Measurements from ENCODE around the gene PRKCB.
A peak's percentile ranks its signal among the peaks of the same experiment; 100 is the strongest.

Gene PRKCB

DNA sequence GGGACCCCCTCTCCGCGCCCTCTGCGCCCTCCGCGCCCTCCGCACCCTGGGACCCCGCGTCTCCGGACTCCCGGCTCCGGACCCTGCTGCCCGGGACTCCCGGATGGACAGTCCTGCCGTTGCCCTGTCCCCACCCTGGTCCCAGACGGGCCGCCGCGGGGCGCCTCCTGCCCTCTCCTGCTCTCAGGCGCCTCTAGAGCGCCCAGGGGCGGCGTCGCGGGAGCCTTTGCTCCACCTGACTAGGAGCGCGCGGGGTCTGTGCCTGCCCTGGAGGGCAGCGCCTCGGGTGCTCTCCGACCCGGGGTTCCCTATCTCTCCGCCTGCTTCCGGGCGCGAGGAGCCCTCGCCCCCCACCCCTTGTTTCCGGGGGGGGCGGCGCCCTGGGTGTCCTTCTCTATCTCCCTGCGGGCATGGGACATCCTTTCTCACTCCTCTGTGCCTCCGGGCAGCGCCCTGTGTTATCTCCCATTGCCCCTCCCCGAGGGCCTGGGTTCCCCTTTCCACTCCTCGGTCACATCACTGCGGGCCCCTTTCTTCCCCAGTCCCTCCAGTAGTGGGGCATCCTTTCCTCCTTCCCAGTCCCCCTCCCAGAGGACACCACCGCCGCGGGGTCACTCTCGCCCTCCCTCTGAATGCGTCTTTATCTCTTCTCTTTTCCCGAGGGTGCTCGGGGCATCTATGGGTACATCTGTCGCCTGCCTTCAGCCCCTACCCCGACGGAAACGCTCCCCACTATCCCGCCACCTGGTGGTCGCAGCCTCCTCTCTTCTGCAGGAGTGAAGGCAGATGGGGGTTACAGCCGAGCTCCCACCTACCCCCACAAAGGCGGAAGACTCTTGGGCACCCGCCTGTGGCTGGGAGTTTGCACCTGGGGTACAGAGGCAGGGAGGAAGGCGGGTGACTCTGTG is 875 bp downstream of the PRKCB start:
- peak; percentile 24 for DNase-seq (ENCODE audit: low spot score)

DNA sequence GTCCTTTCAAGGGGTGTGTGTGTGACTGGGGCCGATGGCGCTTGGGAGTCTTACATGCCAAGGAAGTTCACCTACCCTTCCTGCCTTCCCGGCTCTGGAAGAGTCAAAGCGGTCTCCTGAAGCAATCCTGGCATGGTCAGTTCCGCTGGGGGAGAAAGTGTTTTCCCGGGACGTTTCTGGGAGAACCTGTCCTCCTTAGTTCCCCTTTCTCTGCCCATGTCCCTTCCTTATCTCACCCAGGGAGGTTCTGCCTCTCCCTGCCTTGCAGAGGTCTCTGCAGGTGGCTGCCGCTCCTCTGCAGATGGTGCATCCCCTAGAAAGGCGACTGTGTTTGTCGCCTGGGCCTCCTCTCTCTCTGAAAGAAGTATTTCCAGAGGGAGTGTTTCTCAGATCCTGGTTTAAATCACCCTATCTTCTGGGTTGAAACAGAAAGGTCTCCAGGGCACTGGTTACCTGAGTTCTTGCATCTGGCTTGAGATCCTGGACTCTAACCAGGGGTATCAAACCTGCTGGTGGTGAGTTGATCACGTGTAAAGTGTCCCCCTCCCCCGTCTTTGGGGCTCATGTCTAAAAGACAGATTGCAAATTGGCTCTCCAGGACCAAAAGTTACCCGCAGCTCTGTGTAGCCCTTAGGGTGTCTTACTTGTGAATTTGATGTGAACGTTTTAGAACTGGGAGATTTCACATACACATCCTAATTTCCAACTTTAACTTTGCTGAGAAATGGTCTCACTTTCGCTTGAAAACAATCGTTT is 1.9 kb downstream of the PRKCB start:
- no peak for DNase-seq (ENCODE audit: low spot score)

DNA sequence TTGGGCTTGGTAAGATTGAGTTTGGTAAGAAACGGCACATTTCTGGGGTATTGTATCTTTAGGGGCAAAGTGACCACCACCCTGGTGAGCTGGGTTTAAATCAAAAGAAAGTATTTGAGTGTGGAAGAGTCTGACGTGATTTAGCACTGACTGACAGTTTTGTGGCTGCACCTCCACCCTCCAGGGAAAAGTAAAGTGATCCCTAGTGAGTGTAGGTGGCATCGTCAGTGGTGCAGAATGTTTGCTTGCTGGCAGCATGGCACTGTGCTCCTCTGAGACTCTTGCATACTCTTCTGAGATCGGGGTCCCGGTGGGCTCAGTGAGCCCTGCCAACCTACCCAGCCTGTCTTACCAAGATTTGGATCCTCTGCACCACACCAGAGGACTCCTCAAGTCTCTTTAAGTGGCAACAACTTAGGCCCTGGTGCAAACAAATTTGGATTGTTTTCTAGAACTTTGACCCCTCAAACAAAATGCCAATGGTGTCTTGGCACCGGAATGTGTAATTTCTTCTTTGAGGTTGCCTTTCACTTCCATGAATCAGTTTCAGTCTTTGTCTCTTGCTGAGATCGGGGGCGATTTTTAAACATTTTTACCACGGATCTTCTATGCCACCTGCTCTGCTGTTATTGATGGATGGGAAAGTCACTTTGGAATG is 2.8 kb downstream of the PRKCB start:
- no peak for DNase-seq (ENCODE audit: low spot score)

DNA sequence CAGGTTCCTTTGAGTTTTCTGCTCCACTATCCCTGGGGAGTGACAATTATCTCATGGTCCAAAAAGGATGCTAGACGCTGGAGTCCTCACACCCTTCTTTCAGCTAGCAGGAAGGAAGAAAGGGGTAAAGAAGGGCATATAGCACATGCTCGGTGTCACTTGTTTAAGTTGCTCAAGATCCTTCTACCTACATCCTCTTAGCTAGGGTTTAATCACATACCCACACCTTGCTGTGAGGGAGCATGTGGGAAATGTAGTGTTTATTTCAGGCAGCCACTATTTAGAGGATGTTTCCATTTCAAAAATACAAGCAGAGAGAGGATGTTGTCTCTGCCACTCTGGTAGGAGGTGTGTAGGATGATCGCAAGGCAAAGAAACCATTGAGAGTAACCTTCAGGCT is 4.5 kb downstream of the PRKCB start:
- no peak for DNase-seq (ENCODE audit: low spot score)

DNA sequence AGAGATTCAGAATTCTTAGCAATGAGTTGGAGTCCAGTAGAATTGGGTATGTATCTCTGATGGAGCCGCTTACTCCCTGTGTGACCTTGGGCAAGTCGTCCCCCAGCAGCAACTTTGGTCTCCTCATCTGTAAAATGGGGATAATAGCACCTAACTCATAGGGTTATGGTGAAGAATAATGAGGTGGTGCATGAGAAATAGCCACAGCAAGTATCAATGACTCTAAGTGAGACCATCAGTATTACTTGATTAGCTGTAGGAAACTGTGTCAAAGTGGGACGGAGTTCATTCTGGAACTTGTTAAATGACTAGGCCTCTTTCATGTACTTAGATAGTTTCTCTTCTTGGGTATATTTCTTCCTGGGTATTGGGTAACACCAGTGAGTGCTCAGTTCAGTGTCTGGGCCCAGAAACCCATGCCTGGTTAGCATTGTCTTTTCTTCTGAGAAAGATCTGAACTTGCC is 6.4 kb downstream of the PRKCB start:
- no peak for DNase-seq (ENCODE audit: low spot score)

DNA sequence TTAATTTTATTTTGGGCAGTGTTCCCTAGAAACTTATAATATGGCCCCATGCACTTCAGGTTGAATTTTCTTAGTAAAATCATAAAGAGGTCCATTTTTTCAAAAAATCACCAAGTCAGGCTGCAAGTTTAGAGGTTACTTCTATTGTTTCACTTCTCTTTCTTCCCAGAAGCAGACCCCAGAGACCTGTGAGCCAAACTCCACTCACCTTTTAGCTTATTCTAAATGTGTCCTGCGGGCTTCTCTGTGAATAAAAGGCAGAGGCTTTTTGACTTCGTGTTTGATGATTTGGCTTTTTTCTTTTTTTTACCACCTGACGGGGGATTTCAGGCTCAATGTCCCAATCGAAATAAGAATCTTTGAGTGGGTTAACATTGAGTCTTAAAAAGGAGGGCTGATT is 7.4 kb downstream of the PRKCB start:
- DNase-seq (ENCODE audit: low spot score), result no peak

DNA sequence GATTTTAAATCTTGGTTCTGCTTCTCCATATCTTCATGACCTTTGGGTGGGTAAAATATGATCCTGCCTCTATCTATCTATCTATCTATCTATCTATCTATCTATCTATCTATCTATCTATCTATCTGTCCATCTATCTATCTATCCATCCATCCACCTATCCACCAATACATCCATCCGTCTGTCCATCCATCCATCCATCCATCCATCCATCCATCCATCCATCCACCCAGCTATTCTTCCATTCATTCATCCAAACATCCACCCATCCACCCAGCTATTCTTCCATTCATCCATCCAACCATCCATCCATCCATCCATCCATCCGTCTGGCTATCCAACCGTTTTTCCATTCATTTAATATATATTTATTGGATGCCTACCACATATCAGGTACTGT is 11.5 kb downstream of the PRKCB start:
- DNase-seq (ENCODE audit: low spot score), result no peak

DNA sequence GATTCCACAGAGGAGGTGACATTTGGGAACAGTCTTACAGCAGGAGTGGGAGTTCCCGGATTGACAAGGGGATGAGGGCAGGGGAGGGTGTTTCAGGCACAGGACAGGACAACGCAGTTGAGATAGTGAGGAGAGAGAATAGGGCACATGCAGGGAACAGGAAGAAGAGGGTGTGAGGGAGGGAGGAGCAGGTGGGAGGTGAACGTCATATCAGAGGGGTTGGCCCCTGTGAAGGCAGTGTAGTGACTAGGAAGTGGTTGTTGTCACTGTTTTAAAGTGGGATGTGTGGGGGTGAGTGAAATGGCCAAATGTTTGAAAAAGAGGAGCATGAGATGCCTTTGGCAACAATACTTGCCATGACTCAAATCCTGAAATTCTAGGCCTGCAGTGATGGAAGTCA is 12.2 kb downstream of the PRKCB start:
- peak; percentile 26 for DNase-seq (ENCODE audit: low spot score)

DNA sequence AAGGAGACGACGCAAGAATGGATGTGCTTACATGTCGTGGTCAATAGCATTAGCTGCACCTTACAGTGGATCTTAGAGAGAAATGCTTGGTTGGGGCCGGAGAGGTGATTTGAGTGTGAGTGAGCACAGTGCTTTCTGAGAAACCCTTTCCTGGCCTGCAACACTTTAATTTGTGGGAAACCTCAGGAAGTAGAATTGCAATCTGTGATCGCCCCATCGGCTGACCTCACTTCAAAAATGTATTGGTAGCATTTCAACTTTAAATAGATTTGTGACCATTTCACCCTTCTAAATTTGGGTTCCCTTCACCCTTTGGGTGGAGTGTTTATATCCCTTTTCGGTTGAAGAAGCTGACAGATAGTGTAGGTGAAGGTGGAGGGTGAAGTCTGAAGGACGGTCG is 13.2 kb downstream of the PRKCB start:
- DNase-seq (ENCODE audit: low spot score), result no peak

DNA sequence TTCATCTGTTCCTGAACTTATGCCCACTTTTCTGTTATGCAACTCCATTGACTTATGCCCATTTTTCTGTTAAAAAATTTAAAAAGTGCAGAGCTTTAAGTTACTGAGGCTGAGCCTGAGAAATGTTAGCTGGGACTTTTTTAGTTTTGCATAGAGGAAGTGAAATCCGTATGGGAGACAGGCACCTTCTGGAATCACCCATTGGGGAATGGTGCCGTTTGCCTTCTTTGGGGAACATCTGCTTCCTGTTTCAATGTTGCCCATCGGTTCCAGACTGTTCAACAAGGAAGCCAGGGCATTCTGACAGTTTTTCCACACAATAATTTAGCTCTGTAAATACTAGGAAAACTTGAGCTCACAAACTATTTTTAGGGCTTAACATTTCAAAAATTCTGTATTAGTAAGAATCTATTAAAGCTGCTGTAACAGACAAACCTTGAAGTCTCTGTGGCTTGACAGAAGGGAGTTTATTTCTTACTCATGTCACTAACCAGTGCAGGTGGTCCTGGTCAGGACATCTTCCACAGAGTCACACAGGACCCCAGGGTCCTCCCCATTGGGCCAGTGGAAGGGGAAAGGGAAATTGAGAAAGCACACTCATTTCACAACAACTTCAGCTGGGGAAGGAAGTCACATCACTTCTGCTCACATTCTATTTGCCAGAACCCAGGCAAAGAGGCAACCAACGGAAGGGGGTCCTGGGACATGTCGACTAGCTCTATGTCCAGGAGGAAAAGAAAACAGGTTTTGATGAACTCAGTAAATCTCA is 17.2 kb downstream of the PRKCB start:
- DNase-seq (ENCODE audit: low spot score), result no peak

DNA sequence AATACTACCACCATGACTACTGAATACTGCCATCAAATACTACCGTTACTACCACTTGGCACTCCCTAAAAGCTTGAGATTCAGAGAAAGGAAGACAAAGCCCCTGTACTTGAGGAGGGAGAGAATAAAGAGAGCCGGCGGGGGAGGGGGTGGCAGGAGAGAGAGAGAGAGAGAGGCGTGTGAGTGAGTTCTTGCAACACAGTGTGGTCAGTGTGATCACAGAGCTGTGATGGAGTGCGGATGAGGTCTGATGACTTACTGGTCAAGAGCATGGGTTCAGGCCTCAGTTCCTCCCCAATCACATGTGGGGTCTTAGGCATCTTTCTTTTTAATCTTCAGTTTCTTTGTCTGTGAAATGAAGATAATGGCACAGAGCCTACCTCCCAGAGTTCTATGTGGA is 19.2 kb downstream of the PRKCB start:
- no peak for DNase-seq (ENCODE audit: low spot score)

DNA sequence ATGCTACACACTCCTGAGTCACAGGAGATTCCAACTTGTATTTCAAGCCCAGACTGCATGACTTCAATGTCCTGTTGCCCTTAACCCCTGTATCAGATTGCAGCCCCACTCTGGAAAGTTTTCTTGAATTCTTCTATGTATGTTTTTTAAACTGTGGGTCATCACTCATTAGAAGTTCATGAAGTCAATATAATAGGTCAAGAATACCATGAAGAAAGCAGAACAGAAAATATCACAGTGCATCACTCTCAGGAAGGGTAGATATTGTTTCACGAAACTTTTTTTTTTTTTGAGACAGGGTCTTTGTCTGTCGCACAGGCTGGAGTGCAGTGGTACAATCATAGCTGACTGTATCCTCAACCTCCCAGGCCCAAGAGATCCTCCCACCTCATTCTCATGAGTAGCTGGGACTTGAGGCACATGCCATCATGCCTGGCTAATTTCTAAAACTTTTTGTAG is 20.5 kb downstream of the PRKCB start:
- no peak for DNase-seq (ENCODE audit: low spot score)

DNA sequence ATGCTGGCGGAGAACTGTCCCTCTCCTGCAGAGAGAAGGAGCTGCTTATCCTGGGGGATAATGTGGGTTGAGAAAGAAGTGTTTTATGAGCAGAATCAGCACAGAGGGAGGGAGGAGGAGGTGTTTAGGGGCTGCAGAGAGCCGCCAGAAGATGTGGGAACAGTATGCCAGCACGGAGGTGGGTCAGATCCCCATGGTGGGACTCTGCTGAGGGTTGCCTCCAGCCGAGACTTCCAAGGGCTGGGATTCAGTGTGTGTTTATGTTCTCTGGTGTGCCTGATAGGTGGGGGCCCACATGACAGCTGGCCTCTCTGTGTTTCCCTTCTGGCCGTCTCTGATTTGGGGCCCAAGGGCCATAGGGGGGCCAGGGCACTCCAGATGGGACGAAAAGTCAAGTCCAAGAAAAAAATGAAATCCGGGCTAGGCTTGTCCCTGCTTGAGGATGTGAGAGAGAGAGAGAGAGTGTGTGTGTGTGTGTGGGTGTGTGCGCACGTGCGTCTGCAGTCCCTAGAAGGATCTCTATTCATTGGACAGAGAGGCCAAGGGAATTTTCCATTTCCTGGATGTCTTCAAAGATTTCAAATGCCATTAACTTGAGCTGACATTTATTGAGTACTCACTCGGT is 21.6 kb downstream of the PRKCB start:
- no peak for DNase-seq (ENCODE audit: low spot score)

DNA sequence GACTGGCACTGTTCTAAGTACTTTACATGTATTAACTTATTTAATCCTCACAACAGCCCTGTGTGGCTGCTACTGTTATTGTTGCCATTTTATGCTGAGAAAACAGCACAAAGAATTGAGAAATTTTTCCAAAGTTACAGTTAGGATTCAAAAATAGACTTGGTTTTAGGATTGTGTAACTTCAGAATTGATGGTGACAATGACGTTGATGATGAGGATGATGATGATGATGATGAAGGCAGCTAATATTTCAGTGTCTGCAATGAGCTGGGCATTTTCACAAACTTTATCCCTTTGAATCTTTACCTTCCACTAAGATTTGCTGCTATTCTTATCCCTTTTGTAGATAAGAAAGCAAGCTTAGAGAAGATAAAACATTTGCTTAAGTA is 22.1 kb downstream of the PRKCB start:
- no peak for DNase-seq (ENCODE audit: low spot score)

DNA sequence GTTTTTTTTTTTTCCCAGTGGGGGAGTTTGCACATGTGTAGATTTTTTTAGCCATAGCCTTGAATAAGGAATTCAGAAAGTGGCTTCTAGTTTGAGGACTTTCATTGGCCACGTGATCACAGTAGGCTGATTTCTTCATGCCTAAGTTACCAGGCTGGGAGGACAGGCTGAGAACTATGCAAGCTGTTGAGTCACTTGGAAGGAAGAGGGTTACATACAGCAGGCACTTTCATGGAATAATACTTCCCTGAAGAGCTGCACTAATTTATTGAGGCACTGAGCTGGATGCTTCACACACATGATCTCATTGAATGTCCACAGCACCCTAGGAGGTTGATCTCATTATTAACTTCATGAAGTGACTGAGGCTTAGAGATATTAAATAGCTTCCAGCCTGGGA is 22.8 kb downstream of the PRKCB start:
- peak; percentile 48 for DNase-seq (ENCODE audit: low spot score)

DNA sequence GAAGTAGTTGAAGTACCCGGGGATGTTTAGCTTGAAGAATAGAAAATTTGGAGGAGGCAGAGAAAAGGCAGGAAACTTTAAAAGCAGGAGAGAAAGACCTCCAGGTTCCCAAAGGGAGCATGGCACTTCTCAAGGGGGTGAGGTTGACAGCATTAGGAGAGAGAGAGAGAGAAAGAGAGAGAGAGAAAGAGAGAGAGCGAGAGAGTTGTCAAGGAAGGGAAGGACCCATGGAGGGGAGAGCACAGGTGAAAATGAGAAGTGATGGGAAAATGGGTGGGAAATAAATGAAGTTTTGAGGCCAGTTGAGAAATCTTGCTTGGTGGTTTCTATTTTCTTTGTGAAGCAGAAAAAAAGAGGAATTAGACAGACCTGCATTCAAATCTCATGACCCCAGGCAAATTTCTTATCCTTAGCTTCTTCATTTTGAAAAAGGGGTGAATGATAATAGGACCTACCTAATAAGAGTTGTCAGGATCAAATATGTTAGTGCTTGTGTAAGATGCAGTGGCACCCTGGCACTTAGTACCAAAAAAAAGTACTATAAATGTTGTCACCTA is 24.0 kb downstream of the PRKCB start:
- no peak for DNase-seq (ENCODE audit: low spot score)

DNA sequence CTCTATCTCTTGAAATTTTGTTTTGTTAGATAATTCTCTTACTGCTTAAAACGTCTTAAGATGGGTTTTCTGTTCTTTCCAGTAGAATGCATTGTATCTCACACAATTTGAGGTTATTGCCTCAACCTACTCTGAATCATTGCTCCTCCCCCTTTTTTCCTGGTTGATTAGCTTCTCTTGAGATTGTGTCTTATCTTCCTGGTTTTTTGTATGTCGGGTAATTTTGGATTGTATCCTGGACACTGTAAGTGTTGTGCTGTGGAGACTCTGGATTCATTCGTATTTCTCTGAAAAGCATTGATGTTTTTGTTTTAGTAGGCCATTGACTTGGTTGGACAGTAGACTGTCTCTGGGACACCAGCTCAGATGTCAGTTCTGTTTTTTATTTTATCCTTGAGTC is 26.1 kb downstream of the PRKCB start:
- DNase-seq (ENCODE audit: low spot score), result no peak

DNA sequence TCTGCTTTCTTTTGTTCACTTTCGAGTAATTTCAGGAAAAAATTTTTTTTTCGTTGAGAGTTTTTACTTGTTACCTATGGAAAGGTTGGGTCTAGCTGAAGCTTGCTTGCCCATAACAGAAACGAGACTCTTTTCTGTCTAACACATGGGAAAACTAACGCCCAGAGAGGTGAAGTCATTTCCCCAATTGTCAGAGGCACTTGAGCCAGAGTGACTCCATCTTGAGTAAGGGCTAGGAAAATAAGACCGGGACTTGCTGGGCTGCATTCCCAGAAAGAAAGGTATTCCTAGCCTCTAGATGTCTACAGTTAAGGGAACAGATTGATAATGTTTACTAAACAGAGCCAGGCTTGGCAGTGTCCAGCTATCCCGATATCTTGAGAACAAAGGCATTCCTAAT is 26.8 kb downstream of the PRKCB start:
- DNase-seq (ENCODE audit: low spot score), result no peak

DNA sequence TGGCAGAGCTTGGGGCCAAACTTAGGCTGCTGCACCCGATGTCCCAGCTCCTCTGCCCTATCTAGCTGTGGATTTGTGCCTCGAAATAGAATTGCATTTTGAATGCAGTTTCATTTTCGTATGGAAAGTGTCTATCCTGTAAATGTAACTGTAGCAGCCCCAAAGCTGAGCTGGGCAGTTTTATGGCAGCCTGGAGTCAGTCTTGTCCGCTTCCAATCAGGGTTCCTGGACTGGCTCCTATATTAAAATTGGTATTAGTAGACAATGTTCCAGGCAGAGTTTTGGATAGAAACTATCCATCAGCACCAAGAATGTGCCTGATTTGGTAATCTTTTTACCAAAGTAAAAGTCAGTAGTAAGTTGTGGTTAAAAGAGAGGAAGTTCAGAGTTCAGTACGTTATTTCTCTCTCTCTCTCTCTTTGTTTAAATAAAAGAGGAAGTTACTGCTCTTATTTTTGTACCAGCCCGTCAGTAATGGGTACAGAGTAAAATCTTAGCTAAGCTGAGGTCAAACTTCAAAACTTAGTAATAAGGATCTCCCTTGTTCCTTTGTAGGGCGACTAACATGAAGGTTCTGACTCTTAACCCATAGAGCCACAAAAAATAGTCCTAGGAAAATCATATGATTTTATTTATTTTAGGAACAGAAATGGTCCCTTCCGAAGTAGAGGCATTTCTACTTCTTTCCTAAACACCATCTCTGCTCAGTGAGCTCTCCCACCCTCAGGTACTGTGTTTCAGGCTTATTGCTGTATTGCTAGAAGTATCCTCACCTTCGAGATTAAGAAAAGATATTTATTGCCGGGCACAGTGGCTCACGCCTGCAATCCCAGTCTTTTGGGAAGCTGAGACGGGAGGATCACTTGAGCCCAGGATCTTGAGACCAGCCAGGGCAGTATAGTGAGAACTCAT is 28.0 kb downstream of the PRKCB start:
- DNase-seq (ENCODE audit: low spot score), result no peak

DNA sequence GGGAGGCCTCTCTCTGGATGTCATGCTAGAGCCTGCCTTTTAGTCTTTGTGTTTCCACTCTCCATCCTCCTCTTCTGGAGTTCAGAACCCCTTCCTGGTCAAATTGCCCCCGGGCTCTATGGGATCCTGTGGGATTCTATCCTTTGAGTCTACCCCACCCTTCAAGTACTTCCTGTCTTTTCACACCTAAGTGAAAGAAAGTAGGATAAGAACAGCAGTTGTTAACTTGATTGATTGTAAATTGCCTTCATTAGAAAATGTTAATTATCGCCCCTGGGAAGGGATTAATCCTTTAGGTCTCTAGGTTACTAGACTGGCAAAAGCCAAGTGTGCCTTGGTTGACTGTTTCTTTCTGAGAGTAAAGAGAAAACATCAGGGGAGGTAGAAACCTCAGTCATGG is 30.1 kb downstream of the PRKCB start:
- DNase-seq (ENCODE audit: low spot score), result no peak
